Endothelial cell (in vitro differentiated cells): Measurements from ENCODE around the gene FRMD4A. TPM values are rescaled to one million over a fixed set of nuclear protein-coding genes. Genes with fewer than 3 reads are reported as not detected.

Source experiments
- DNase-seq: peaks from one replicate; pipeline ENCODE4 v3.0.0; 2021; ENCODE audit warnings: low spot score
- H3K27ac Mint-ChIP-seq: one replicate; pipeline ENCODE4 v1.8.0; 2021; ENCODE audit warnings: mixed read lengths, inconsistent platforms; ENCODE audit not compliant: unreplicated experiment
- H3K27me3 Mint-ChIP-seq: one replicate; pipeline ENCODE4 v1.8.0; 2021; ENCODE audit warnings: mild to moderate bottlenecking, moderate library complexity, mixed read lengths, inconsistent platforms; ENCODE audit not compliant: unreplicated experiment
- H3K36me3 Mint-ChIP-seq: one replicate; pipeline ENCODE4 v1.8.0; 2021; ENCODE audit warnings: mild to moderate bottlenecking, low read depth, mixed read lengths, inconsistent platforms; ENCODE audit not compliant: unreplicated experiment
- H3K4me1 Mint-ChIP-seq: one replicate; pipeline ENCODE4 v1.8.0; 2021; ENCODE audit warnings: mild to moderate bottlenecking, mixed read lengths, inconsistent platforms; ENCODE audit not compliant: unreplicated experiment
- H3K4me3 Mint-ChIP-seq: one replicate; pipeline ENCODE4 v1.8.0; 2021; ENCODE audit warnings: mild to moderate bottlenecking, mixed read lengths, inconsistent platforms; ENCODE audit not compliant: unreplicated experiment
- H3K9me3 Mint-ChIP-seq: one replicate; pipeline ENCODE4 v1.8.0; 2021; ENCODE audit warnings: mixed read lengths, inconsistent platforms; ENCODE audit not compliant: unreplicated experiment
- CTCF ChIP-seq: fragments of 200-600 bp; sonication (generic); IDR thresholded peaks from one replicate; pipeline ENCODE4 v1.5.0; 2021; ENCODE audit warnings: antibody characterized with exemption; ENCODE audit not compliant: unreplicated experiment
- total RNA-seq: library from RNA; stranded (reverse); fragmentation: NEBNext Ultra II Directional; extraction: Animal tissue kit (Norgen Biotek cat#: 25700); gene quantifications from one replicate; pipeline ENCODE4 v1.2.1, GENCODE V29; 2021; ENCODE audit not compliant: unreplicated experiment

The FRMD4A gene
- total RNA-seq, 1 donor from 2014 or later, result 68.9 TPM

GRCh38 chr10:13877154-13877909 lies 453.4 kb downstream of the FRMD4A start:
- Mint-ChIP-seq H3K27me3 (no peaks in the 10 kb centered on the region), H3K4me1 (peaks cover 38% of the 10 kb centered on the region), H3K9me3 (no peaks in the 10 kb centered on the region), H3K36me3 (peaks cover 4% of the 10 kb centered on the region), H3K4me3 (no peak overlapping the region), H3K27ac (no peak overlapping the region)
- DNase-seq, result no peak
- no peak for TF ChIP-seq CTCF

DNA sequence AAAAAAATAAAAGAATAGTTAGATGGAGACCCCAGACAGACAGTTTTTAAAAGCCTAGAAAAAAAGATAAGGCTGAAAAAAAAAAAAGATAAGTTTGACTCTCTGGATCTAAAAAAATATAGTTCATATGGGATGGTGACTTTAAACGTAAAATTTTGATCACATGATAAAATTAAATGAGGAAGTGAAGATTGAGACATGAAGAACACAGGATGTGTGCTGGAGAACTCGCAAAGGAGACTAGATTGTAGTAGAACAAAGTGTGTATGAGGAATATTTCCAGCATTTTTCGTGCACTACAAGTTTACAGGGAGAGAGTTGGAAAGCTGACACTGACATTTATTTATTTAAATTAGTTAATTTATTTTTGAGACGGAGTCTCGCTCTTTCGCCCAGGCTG lies 457.5 kb downstream of the FRMD4A start:
- no peak for TF ChIP-seq CTCF
- DNase-seq, result no peak
- Mint-ChIP-seq H3K9me3 (no peaks in the 10 kb centered on the region), H3K4me3 (no peak overlapping the region), H3K4me1 (peaks cover 61% of the 10 kb centered on the region), H3K27me3 (peaks cover 3% of the 10 kb centered on the region), H3K36me3 (peaks cover 13% of the 10 kb centered on the region), H3K27ac (no peak overlapping the region)

DNA sequence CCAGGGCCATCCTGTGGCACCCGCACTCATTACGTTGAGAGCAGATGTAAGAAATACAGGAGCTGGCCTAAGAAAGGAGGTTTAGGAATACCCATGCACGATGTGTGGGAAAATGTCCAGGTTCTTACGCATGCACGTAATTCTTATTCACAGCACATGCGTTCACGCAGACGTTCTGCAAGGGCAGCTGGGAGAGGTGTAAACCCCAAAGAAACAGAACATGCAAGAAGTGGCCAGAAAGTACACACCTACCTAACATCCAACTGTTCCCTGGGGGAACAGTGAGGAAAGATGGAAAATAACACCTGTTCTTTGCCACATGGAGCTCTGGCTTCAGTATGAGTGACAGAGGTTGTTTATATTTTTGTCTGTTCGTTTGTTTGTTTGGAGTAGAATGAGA lies 458.3 kb downstream of the FRMD4A start:
- H3K4me1 Mint-ChIP-seq, result peaks cover 56% of the 10 kb centered on the region
- peak overlapping the region; percentile 24 for H3K4me3 Mint-ChIP-seq
- DNase-seq, result no peak
- no peak overlapping the region for H3K27ac Mint-ChIP-seq
- peaks cover 3% of the 10 kb centered on the region for H3K27me3 Mint-ChIP-seq
- peaks cover 9% of the 10 kb centered on the region for H3K36me3 Mint-ChIP-seq
- H3K9me3 Mint-ChIP-seq, result no peaks in the 10 kb centered on the region
- TF ChIP-seq CTCF, result no peak

GRCh38 chr10:13871776-13872175 lies 458.9 kb downstream of the FRMD4A start:
- no peak for TF ChIP-seq CTCF
- peaks cover 9% of the 10 kb centered on the region for H3K36me3 Mint-ChIP-seq
- no peaks in the 10 kb centered on the region for H3K9me3 Mint-ChIP-seq
- peaks cover 3% of the 10 kb centered on the region for H3K27me3 Mint-ChIP-seq
- no peak overlapping the region for H3K27ac Mint-ChIP-seq
- H3K4me1 Mint-ChIP-seq, result peaks cover 56% of the 10 kb centered on the region
- no peak for DNase-seq
- no peak overlapping the region for H3K4me3 Mint-ChIP-seq

DNA sequence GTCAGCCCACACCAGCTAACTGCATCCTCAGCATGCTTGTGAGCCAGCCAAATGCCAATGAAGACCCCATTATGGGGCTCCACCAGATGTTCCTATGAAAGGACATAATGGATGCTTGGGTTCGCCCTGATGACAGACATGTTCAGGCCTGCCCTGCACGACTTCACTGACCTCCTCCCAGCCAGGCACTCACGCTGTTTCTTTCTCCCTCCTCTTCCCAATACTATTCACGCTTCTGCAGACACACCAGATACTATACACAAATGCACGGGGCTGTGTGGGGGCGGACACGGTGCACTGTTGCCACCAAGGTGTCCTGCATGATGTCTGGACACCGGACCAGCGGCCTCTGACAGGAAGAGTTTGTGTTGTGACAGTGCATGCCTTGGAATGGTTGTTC lies 459.7 kb downstream of the FRMD4A start:
- Mint-ChIP-seq H3K36me3 (peaks cover 9% of the 10 kb centered on the region), H3K27me3 (peaks cover 3% of the 10 kb centered on the region), H3K9me3 (no peaks in the 10 kb centered on the region), H3K4me3 (peak overlapping the region; percentile 50), H3K4me1 (peaks cover 57% of the 10 kb centered on the region), H3K27ac (peak overlapping the region; percentile 57)
- TF ChIP-seq CTCF, result no peak
- no peak for DNase-seq
